GM18508 (cell line): ENCODE results near the gene SMARCC2.
"Not testable (repeated sequence)": the region's sequence is repeated elsewhere in the genome, so short reads cannot be mapped to it uniquely, and the experiment has no call there.

Experiments
- ATAC-seq: cut with Tn5 transposase; IDR thresholded peaks from one replicate; pipeline ENCODE4 v1.9.1; 2021; ENCODE audit warnings: moderate number of reproducible peaks; ENCODE audit not compliant: insufficient read depth, unreplicated experiment

Gene SMARCC2

GRCh38 chr12:56213878-56214277, 24.6 kb upstream of the SMARCC2 start:
- no peak for ATAC-seq

GRCh38 chr12:56212361-56212760, 23.1 kb upstream of the SMARCC2 start:
- no peak for ATAC-seq

- no peak for ATAC-seq
These were observed 18.7 kb upstream of the SMARCC2 start for GRCh38 chr12:56208006-56208405.

- ATAC-seq, result no peak
These were observed 17.3 kb upstream of the SMARCC2 start for GRCh38 chr12:56206452-56207166.

- no peak for ATAC-seq
These were observed 16.2 kb upstream of the SMARCC2 start for GRCh38 chr12:56205445-56205844.

GRCh38 chr12:56204275-56204674, 15.0 kb upstream of the SMARCC2 start:
- no peak for ATAC-seq

- ATAC-seq, result no peak
These were observed 13.6 kb upstream of the SMARCC2 start for GRCh38 chr12:56202838-56203237.

GRCh38 chr12:56202366-56202765, 13.1 kb upstream of the SMARCC2 start:
- ATAC-seq, result no peak

GRCh38 chr12:56198836-56199235, 9.6 kb upstream of the SMARCC2 start:
- no peak for ATAC-seq

GRCh38 chr12:56197921-56198635, 8.8 kb upstream of the SMARCC2 start:
- ATAC-seq, result no peak

GRCh38 chr12:56196818-56197550, 7.7 kb upstream of the SMARCC2 start:
- not testable (repeated sequence) for ATAC-seq

- no peak for ATAC-seq
These were observed 3.8 kb upstream of the SMARCC2 start for GRCh38 chr12:56193025-56193578.

- ATAC-seq, result no peak
These were observed 3.3 kb upstream of the SMARCC2 start for GRCh38 chr12:56192582-56192981.

GRCh38 chr12:56190695-56191155, 1.4 kb upstream of the SMARCC2 start:
- ATAC-seq, result no peak

GRCh38 chr12:56189918-56190694, 823 bp upstream of the SMARCC2 start:
- no peak for ATAC-seq

GRCh38 chr12:56188778-56189098, 545 bp downstream of the SMARCC2 start:
- no peak for ATAC-seq

- ATAC-seq, result no peak
These were observed 1.0 kb downstream of the SMARCC2 start for GRCh38 chr12:56188131-56188777.

GRCh38 chr12:56186957-56187356, 2.3 kb downstream of the SMARCC2 start:
- ATAC-seq, result no peak

GRCh38 chr12:56178347-56178746, 10.9 kb downstream of the SMARCC2 start:
- ATAC-seq, result no peak

GRCh38 chr12:56172839-56173238, 16.4 kb downstream of the SMARCC2 start:
- no peak for ATAC-seq
